H1 (cell line): ENCODE results near the gene NBPF4. TPM values are rescaled to one million over a fixed set of nuclear protein-coding genes. Genes with fewer than 3 reads are reported as not detected.

Source experiments
- CTCF ChIA-PET: fragments of 300-600 bp; sonication (Branson Sonifier 250); formaldehyde crosslinking; loops from one replicate; lab custom pipeline; 2021; ENCODE audit not compliant: partially characterized antibody; lab: Charles Lee
- POLR2A ChIA-PET: fragments of 300-600 bp; sonication (Branson Sonifier 250); formaldehyde crosslinking; loops from one replicate; lab custom pipeline; 2021; ENCODE audit warnings: inconsistent platforms; ENCODE audit not compliant: partially characterized antibody; lab: Charles Lee
- DNase-seq, 2 experiments: peaks; one replicate each; pipeline versions ENCODE4 v3.0.0 to v3.0.0-alpha.2; 2010 to 2022; ENCODE audit warnings: low spot score in 2 of 2, low read depth in 1 of 2, mixed read lengths in 1 of 2
- FAIRE-seq: peaks from 2 replicates; lab custom pipeline; 2011; peaks lifted over from hg19 to GRCh38; lab: Jason Lieb, UNC
- H2AFZ ChIP-seq: 2 replicates; pipeline ENCODE4 v1.8.1; 2012; ENCODE audit warnings: low read length, inconsistent platforms
- H2AK5ac ChIP-seq: 2 replicates; pipeline ENCODE4 v1.6.1; 2013; ENCODE audit warnings: low read depth, low read length
- H2BK120ac ChIP-seq: replicated peaks from 2 replicates; pipeline ENCODE3; 2013; ENCODE audit warnings: low read depth, low read length, inconsistent platforms
- H2BK12ac ChIP-seq: 2 replicates; pipeline ENCODE4 v1.6.1; 2013; ENCODE audit warnings: low read depth, low read length
- H2BK15ac ChIP-seq: 2 replicates; pipeline ENCODE4 v1.6.1; 2013; ENCODE audit warnings: low read length
- H2BK20ac ChIP-seq: 2 replicates; pipeline ENCODE4 v1.6.1; 2013; ENCODE audit warnings: low read length
- H2BK5ac ChIP-seq: 2 replicates; pipeline ENCODE4 v1.6.1; 2013; ENCODE audit warnings: low read depth, low read length
- H3K14ac ChIP-seq: 2 replicates; pipeline ENCODE4 v1.6.1; 2013; ENCODE audit warnings: inconsistent platforms; ENCODE audit not compliant: insufficient read length
- H3K18ac ChIP-seq: 2 replicates; pipeline ENCODE4 v1.6.1; 2013; ENCODE audit warnings: low read length; ENCODE audit errors: extremely low read depth
- H3K23ac ChIP-seq: 2 replicates; pipeline ENCODE4 v1.6.1; 2013; ENCODE audit warnings: inconsistent platforms; ENCODE audit not compliant: insufficient read length
- H3K23me2 ChIP-seq: 2 replicates; pipeline ENCODE4 v1.6.1; 2013; ENCODE audit warnings: low read depth, low read length
- H3K27ac ChIP-seq: 2 replicates; pipeline ENCODE4 v1.6.1; 2011; ENCODE audit warnings: low read depth, low read length, inconsistent platforms
- H3K27me3 ChIP-seq, 4 experiments: replicated peaks in 1 of 4; 1 replicate in 1 of 4; 2 replicates in 3 of 4; pipeline versions ENCODE4 v1.6.1 to v1.8.1; 2011 to 2013; ENCODE audit warnings: low read length in 3 of 4, mild to moderate bottlenecking in 3 of 4, inconsistent platforms in 2 of 4, mixed read lengths in 2 of 4, moderate library complexity in 1 of 4; ENCODE audit not compliant: control insufficient read depth in 3 of 4, insufficient read depth in 3 of 4; ENCODE audit errors: extremely low read depth in 1 of 4
- H3K36me3 ChIP-seq, 4 experiments: 2 replicates each; pipeline versions ENCODE4 v1.6.1 to v1.8.1; 2011 to 2013; ENCODE audit warnings: mild to moderate bottlenecking in 4 of 4, low read length in 3 of 4, moderate library complexity in 2 of 4, control low read depth in 1 of 4, inconsistent platforms in 1 of 4; ENCODE audit not compliant: insufficient read depth in 4 of 4, control insufficient read depth in 2 of 4
- H3K4ac ChIP-seq: replicated peaks from 2 replicates; pipeline ENCODE3; 2013; ENCODE audit warnings: low read length, low read depth, mixed read lengths, inconsistent platforms; ENCODE audit not compliant: insufficient read length
- H3K4me1 ChIP-seq, 4 experiments: replicated peaks in 1 of 4; 1 replicate in 1 of 4; 2 replicates in 3 of 4; pipeline versions ENCODE4 v1.6.1 to v1.8.1; 2011 to 2013; ENCODE audit warnings: low read length in 3 of 4, inconsistent platforms in 2 of 4, mixed read lengths in 1 of 4; ENCODE audit not compliant: insufficient read depth in 4 of 4, control insufficient read depth in 3 of 4
- H3K4me2 ChIP-seq, 2 experiments: 2 replicates each; pipeline versions ENCODE4 v1.6.1 to v1.8.1; 2011 to 2013; ENCODE audit warnings: low read depth in 2 of 2, low read length in 2 of 2, control low read depth in 1 of 2, inconsistent platforms in 1 of 2, mild to moderate bottlenecking in 1 of 2; ENCODE audit not compliant: insufficient read depth in 1 of 2
- H3K4me3 ChIP-seq, 4 experiments: fragments of 200-600, 300-600 bp in 1 of 4; sonication (generic), shearing (Covaris generic), sonication (Bioruptor Twin) in 1 of 4; 2 replicates each; pipeline versions ENCODE4 v1.5.1 to v1.8.1; 2011 to 2016; ENCODE audit warnings: low read length in 4 of 4, low read depth in 3 of 4, control low read depth in 2 of 4, inconsistent platforms in 2 of 4, mild to moderate bottlenecking in 2 of 4, mixed read lengths in 1 of 4, moderate library complexity in 1 of 4; ENCODE audit not compliant: insufficient read depth in 2 of 4; ENCODE audit errors: extremely low read depth in 1 of 4
- H3K56ac ChIP-seq: replicated peaks from 2 replicates; pipeline ENCODE3; 2013; ENCODE audit warnings: low read depth, mild to moderate bottlenecking, mixed read lengths, low read length, inconsistent platforms; ENCODE audit not compliant: insufficient read length
- H3K79me1 ChIP-seq: 2 replicates; pipeline ENCODE4 v1.6.1; 2013; ENCODE audit warnings: low read depth, low read length, control low read depth
- H3K79me2 ChIP-seq, 2 experiments: 2 replicates each; pipeline versions ENCODE4 v1.6.1 to v1.8.1; 2012 to 2013; ENCODE audit warnings: low read length in 2 of 2, mild to moderate bottlenecking in 2 of 2, inconsistent platforms in 1 of 2; ENCODE audit not compliant: insufficient read depth in 2 of 2, control insufficient read depth in 1 of 2
- H3K9ac ChIP-seq, 4 experiments: replicated peaks in 1 of 4; 1 replicate in 1 of 4; 2 replicates in 3 of 4; pipeline versions ENCODE4 v1.6.1 to v1.8.1; 2011 to 2013; ENCODE audit warnings: low read depth in 3 of 4, low read length in 3 of 4, control low read depth in 2 of 4, mild to moderate bottlenecking in 2 of 4, moderate library complexity in 2 of 4, inconsistent platforms in 1 of 4; ENCODE audit errors: extremely low read depth in 1 of 4
- H3K9me3 ChIP-seq, 2 experiments: 2 replicates each; pipeline versions ENCODE4 v1.6.1 to v1.8.1; 2012 to 2013; ENCODE audit warnings: mild to moderate bottlenecking in 2 of 2, moderate library complexity in 2 of 2, control low read depth in 1 of 2, inconsistent platforms in 1 of 2, low read depth in 1 of 2, low read length in 1 of 2, mixed read lengths in 1 of 2; ENCODE audit not compliant: insufficient read depth in 2 of 2
- H4K20me1 ChIP-seq, 2 experiments: replicated peaks in 1 of 2; 2 replicates each; pipeline versions ENCODE3 to v1.8.1; 2011 to 2013; ENCODE audit warnings: inconsistent platforms in 2 of 2, low read length in 2 of 2, mild to moderate bottlenecking in 1 of 2; ENCODE audit not compliant: insufficient read depth in 2 of 2, control insufficient read depth in 1 of 2
- H4K5ac ChIP-seq: 2 replicates; pipeline ENCODE4 v1.6.1; 2013; ENCODE audit warnings: low read length, low read depth, mixed read lengths, inconsistent platforms; ENCODE audit not compliant: insufficient read length
- H4K8ac ChIP-seq: 2 replicates; pipeline ENCODE4 v1.8.0; 2013; ENCODE audit warnings: mild to moderate bottlenecking, moderate library complexity, low read length, inconsistent platforms; ENCODE audit not compliant: insufficient read depth; ENCODE audit errors: extremely low read depth
- H4K91ac ChIP-seq: replicated peaks from 2 replicates; pipeline ENCODE3; 2013; ENCODE audit warnings: low read length, mixed read lengths, inconsistent platforms; ENCODE audit not compliant: insufficient read length
- ATF3 ChIP-seq: IDR thresholded peaks from 2 replicates; pipeline ENCODE4 v1.6.1; 2011; ENCODE audit warnings: low read depth, mild to moderate bottlenecking, low read length; ENCODE audit not compliant: insufficient read depth
- CREB1 ChIP-seq: IDR thresholded peaks from 2 replicates; pipeline ENCODE4 v1.6.1; 2012; ENCODE audit warnings: inconsistent platforms
- E2F6 ChIP-seq: IDR thresholded peaks from 2 replicates; pipeline ENCODE4 v1.6.1; 2012; ENCODE audit warnings: inconsistent platforms
- EGR1 ChIP-seq: IDR thresholded peaks from 2 replicates; pipeline ENCODE4 v1.6.1; 2011; ENCODE audit warnings: low read depth, low read length, borderline replicate concordance
- KDM5A ChIP-seq: fragments of 200-600 bp; IDR thresholded peaks from 2 replicates; pipeline ENCODE4 v1.7.1; 2012; ENCODE audit warnings: mild to moderate bottlenecking, low read length, inconsistent platforms, mixed read lengths
- MAFK ChIP-seq: IDR thresholded peaks from 2 replicates; pipeline ENCODE4 v1.6.1; 2012; ENCODE audit warnings: low read depth, mild to moderate bottlenecking, improper control_type of control experiment, low read length
- NANOG ChIP-seq: IDR thresholded peaks from 2 replicates; pipeline ENCODE4 v1.6.1; 2011; ENCODE audit warnings: low read length, low read depth, mild to moderate bottlenecking, inconsistent platforms; ENCODE audit not compliant: insufficient read depth, poor library complexity, severe bottlenecking
- PHF8 ChIP-seq: fragments of 200-600 bp; sonication (generic); conservative IDR thresholded peaks from 2 replicates; pipeline ENCODE4 v1.7.1; 2012; ENCODE audit warnings: low read depth, mild to moderate bottlenecking, inconsistent platforms, low read length, moderate library complexity
- SAP30 ChIP-seq: fragments of 300-600 bp; sonication (generic); IDR thresholded peaks from 2 replicates; pipeline ENCODE4 v1.7.1; 2012; ENCODE audit warnings: low read length, moderate library complexity, mild to moderate bottlenecking, inconsistent platforms; ENCODE audit not compliant: insufficient read depth, insufficient replicate concordance
- SIN3A ChIP-seq, 2 experiments: IDR thresholded peaks in 1 of 2; conservative IDR thresholded peaks in 1 of 2; 2 replicates each; pipeline ENCODE4 v1.6.1; 2011 to 2012; ENCODE audit warnings: low read length in 2 of 2, improper control_type of control experiment in 1 of 2, low read depth in 1 of 2, mild to moderate bottlenecking in 1 of 2
- SIRT6 ChIP-seq: IDR thresholded peaks from one replicate; pipeline ENCODE4 v1.7.1; 2012; ENCODE audit warnings: low read length, inconsistent platforms
- SIX5 ChIP-seq: IDR thresholded peaks from 2 replicates; pipeline ENCODE4 v1.6.1; 2011; ENCODE audit warnings: mild to moderate bottlenecking, low read depth, low read length
- TCF12 ChIP-seq: IDR thresholded peaks from 2 replicates; pipeline ENCODE4 v1.6.1; 2011; ENCODE audit warnings: low read depth, mild to moderate bottlenecking, low read length
- WGBS, 2 experiments: shearing (Covaris generic) in 1 of 2; methylation state at CpG; one replicate each; pipeline versions ENCODE4 v1.1.6 to v1.1.7; 2013 to 2015; ENCODE audit warnings: low lambda C conversion rate in 2 of 2, mixed read lengths in 2 of 2, inconsistent platforms in 1 of 2, low coverage in 1 of 2, missing lambda C conversion rate in 1 of 2; ENCODE audit not compliant: insufficient replicate concordance in 2 of 2, insufficient coverage in 1 of 2, insufficient read length in 1 of 2; ENCODE audit errors: extremely low coverage in 1 of 2, missing lambda C conversion rate in 1 of 2; 5-methylcytosine and 5-hydroxymethylcytosine counted together
- polyA plus RNA-seq, 7 experiments: library from polyadenylated mRNA; depleted of rRNA in 3 of 7; stranded (reverse) in 5 of 7; unstranded in 2 of 7; fragments of >200 nt in 5 of 7; fragments of 200-250 nt in 2 of 7; gene quantifications; 1 replicate in 5 of 7; 2 replicates in 1 of 7; 4 replicates in 1 of 7; pipeline versions ENCODE4 v1.2.1 to v1.2.3, GENCODE V29; 2011 to 2013; ENCODE audit warnings: missing spikeins in 2 of 7, mixed read lengths in 2 of 7
- total RNA-seq: library from RNA; stranded (reverse); fragmentation: NEBNext Ultra II Directional; extraction: Animal tissue kit (Norgen Biotek cat#: 25700); gene quantifications from 2 replicates; pipeline ENCODE4 v1.2.1, GENCODE V29; 2021

NBPF4 gene
- total and polyA plus RNA-seq, 2 of the 8 experiments (the other 6 are each of a cell fraction or from before 2014, with no cell fraction given): not detected

- Histone ChIP-seq H2AFZ (no peak overlapping the region), H3K4me2 (no peak overlapping the region), H4K20me1 (peaks cover 0 to 3% of the 10 kb centered on the region in 2 experiments), H2BK12ac (no peak overlapping the region), H2AK5ac (no peak overlapping the region), H3K23me2 (no peaks in the 10 kb centered on the region; the same call in 1 of the 2 replicates), H4K8ac (no peak overlapping the region), H3K56ac (no peak overlapping the region), H3K9ac (no peak overlapping the region), H3K4ac (no peak overlapping the region), H3K4me3 (no peak overlapping the region), H3K9me3 (no peaks in the 10 kb centered on the region), H3K79me1 (peaks cover 6% of the 10 kb centered on the region), H3K14ac (no peak overlapping the region), H3K27ac (no peak overlapping the region), H2BK15ac (no peak overlapping the region), H4K91ac (no peak overlapping the region), H3K23ac (no peak overlapping the region), H3K79me2 (peaks cover 4 to 83% of the 10 kb centered on the region in 2 experiments; a peak in 3 of 4 replicates), H3K36me3 (peaks cover 0 to 9% (median 4%) of the 10 kb centered on the region in 4 experiments; a peak in 4 of 8 replicates), H2BK5ac (no peak overlapping the region), H2BK120ac (no peak overlapping the region), H4K5ac (no peak overlapping the region), H3K4me1 (peaks cover 0 to 2% (median 0%) of the 10 kb centered on the region in 4 experiments; a peak in 1 of 7 replicates), H3K27me3 (no peaks in the 10 kb centered on the region), H2BK20ac (no peak overlapping the region), H3K18ac (no peak overlapping the region)
- 95% methylated on average over 28 of the region's 28 CpGs; no CpG with 5 or more reads in 1 of the 2 experiments for WGBS, 2 experiments
- no peak for DNase-seq
- FAIRE-seq: no peak
- CTCF ChIA-PET: interaction anchor here (1.4 to 1.6 kb wide), 2 partner anchors 13 to 452 kb away, joined by 3 read pairs; no protein-coding TSS in a partner anchor
- POLR2A ChIA-PET: interaction anchor here (2.3 kb wide), 1 partner anchor 11 kb away, joined by 7 read pairs; no protein-coding TSS in a partner anchor
- no peak for TF ChIP-seq SIRT6
- TF ChIP-seq ATF3: no peak
- TF ChIP-seq SAP30: no peak
- no peak for TF ChIP-seq SIX5
- TF ChIP-seq SIN3A (conservative IDR thresholded peaks at IDR 0.05 in 1 of 2, IDR thresholded peaks at IDR 0.05 in 1 of 2; ENCODE audit: low read depth in 1 of 2, low read length in 2 of 2): no peak
- no peak for TF ChIP-seq EGR1
- TF ChIP-seq NANOG: no peak
- no peak for TF ChIP-seq PHF8
- TF ChIP-seq CREB1: no peak
- TF ChIP-seq TCF12: no peak
- TF ChIP-seq E2F6: no peak
- TF ChIP-seq MAFK: no peak
- TF ChIP-seq KDM5A: no peak
Observed at GRCh38 chr1:108192581-108192980, 51.3 kb downstream of the NBPF4 start.
